Medulla oblongata (tissue), 1 donor: Measurements from ENCODE around the gene PCSK7.

Experiments
- DNase-seq: peaks from one replicate; pipeline ENCODE4 v3.0.0-alpha.2; 2015; ENCODE audit errors: extremely low spot score

PCSK7 gene

GRCh38 chr11:117160826-117161225, 71.0 kb downstream of the PCSK7 start:
- DNase-seq: no peak

- DNase-seq: no peak
Measured at GRCh38 chr11:117159892-117160291, 72.0 kb downstream of the PCSK7 start.

- no peak for DNase-seq
Measured at GRCh38 chr11:117157507-117157906, 74.4 kb downstream of the PCSK7 start.

- DNase-seq: no peak
Measured at GRCh38 chr11:117154468-117154867, 77.4 kb downstream of the PCSK7 start.
